Stimulated activated CD8-positive, alpha-beta memory T cell treated with anti-CD3 and anti-CD28 coated beads, Interleukin-12 subunit alpha, Interleukin-12 subunit beta, amount 100 ng/mL, for 24 hours (primary cell): ENCODE results near the gene PGBD1.
"Not testable (repeated sequence)": the region's sequence is repeated elsewhere in the genome, so short reads cannot be mapped to it uniquely, and the experiment has no call there.

Experiments used
- DNase-seq: peaks from one replicate; pipeline ENCODE4 v3.0.0-alpha.2; 2020; ENCODE audit errors: extremely low read depth

The PGBD1 gene

DNA sequence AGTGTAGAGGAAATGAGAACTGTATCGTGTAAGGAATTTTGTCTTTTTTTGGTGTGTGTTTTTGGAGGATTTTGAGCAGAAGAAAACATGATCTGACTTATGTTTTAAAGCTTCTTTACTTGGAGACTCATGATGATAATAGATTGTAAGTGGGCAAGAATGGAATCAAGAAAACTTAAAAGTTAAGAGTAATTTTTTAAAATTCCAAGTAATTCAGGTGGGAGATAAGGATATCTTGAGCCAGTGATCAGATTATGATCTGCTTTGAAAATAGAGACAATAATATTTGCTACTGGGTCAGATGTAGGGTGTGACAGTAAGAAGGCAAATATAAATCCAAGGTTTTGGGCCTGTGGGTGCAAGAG lies 13.7 kb upstream of the PGBD1 start:
- DNase-seq: no peak

DNA sequence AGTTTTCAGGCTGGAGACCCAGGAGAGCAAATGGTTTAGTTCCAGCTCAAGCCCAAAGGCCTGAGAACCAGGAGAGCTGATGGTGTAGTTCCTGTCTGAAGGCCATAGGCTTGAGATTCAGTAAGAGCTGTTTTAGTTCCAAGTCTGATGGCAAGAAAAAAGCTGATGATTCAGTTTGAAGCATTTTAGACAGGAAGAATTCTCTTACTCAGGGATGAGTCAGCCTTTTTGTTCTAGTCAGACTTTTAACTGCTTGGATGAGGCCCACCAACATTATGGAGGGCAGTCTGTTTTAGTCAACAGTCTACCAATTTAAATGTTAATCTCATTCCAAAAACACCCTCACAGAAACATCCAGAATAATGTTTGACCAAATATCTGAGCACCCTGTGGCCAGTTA lies 11.9 kb upstream of the PGBD1 start:
- DNase-seq: no peak

GRCh38 chr6:28274888-28275287 lies 6.5 kb upstream of the PGBD1 start:
- DNase-seq: no peak

- DNase-seq: no peak
These were observed 3.6 kb upstream of the PGBD1 start for GRCh38 chr6:28277746-28278145.

GRCh38 chr6:28280595-28281287 lies 631 bp upstream of the PGBD1 start:
- no peak for DNase-seq

- DNase-seq: no peak
These were observed 1.6 kb downstream of the PGBD1 start for GRCh38 chr6:28282926-28283325.

DNA sequence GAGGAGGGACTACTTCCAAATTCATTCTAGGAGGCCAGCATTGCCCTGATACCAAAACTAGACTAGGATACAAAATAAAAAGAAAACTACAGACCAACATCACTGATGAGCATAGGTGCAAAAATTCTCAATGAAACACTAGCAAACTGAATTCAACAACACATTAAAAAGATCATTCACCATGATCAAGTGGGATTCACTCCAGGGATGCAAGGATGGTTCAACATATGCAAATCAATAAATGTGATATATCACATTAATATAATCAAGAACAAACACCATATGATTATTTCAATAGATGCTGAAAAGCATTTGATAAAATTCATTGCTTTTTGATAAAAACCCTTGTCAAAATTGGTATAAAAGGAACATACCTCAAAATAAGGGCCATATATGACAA lies 10.2 kb downstream of the PGBD1 start:
- DNase-seq: no peak

DNA sequence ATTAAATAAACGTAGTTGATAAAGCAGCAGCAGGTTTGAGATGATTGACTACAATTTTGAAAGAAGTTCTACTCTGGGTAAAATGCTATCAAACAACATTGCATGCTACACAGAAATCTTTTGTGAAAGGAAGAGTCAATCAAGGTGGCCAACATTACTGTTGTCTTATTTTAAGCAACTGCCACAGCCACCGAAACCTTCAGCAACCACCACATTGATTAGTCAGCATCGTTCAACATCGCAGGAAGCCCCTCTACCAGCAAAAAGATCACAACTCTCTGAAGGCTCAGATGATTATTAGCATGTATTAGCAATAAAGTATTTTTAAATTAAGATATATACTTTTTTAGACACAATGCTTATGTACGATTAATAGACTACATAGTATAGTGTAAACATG lies 14.0 kb downstream of the PGBD1 start:
- DNase-seq: no peak

- no peak for DNase-seq
These were observed 15.2 kb downstream of the PGBD1 start for GRCh38 chr6:28296520-28297060.

DNA sequence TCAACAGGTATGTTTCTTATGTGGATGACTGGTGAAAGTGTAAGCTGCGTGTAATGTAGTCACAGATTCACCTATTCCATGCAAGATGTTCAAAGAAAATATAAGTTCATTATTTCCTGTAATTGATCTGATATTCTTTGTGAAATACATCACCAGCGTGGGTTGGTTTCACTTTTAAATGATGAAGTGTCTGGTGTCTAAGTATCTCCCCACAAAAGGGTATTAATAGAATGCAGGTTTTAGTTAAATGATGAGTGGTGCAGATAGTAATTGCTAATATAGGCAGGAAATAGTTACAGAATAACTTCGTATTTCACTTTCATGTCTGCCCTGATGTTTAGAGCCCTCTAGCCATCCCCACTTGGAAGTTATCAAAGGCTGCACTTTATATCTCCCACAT lies 22.2 kb downstream of the PGBD1 start:
- DNase-seq: no peak

DNA sequence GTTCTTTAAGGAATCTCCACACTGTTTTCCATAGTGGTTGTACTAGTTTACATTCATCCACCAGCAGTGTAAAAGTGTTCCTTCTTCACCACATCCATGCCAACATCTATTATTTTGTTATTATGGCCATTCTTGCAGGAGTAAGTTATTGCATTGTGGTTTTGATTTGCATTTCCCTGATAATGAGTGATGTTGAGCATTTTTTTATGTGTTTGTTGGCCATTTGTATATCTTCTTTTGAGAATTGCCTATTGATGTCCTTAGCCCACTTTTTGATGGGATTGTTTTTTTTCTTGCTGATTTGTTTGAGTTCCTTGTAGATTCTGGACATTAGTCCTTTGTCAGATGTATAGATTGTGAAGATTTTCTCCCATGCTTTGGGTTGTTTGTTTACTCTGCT lies 25.0 kb downstream of the PGBD1 start:
- DNase-seq: not testable (repeated sequence)

DNA sequence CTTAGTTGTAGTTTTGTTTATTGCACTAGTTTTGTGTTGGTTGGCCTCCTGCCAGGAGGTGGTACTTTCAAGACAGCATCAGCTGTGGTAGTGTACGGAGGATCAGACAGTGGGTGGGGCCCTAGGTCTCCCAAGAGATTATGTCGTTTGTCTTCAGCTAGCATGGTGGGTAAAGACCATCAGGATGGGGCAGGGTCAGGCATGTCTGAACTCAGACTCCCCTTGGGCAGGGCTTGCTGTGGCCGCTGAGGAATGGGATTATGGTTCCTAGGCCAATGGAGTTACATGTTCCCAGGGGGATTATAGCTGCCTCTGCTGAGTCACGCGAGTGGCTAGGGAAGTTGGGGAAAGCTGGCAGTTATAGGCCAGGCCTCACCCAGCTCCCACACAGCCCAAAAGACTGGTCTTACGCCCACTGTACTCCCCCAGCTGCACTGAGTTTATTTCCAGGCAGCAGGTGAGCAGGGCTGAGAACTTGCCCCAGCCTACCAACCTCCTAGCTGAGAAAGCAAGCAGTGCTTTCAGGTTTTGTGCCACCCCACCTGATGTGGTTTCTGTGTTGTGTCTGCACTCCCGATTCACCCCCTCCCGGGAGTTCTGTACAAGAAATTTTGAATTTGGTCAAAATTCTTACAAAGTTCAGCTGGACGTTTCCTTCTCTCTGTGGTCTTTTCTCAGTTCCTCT lies 29.9 kb downstream of the PGBD1 start:
- DNase-seq: no peak

DNA sequence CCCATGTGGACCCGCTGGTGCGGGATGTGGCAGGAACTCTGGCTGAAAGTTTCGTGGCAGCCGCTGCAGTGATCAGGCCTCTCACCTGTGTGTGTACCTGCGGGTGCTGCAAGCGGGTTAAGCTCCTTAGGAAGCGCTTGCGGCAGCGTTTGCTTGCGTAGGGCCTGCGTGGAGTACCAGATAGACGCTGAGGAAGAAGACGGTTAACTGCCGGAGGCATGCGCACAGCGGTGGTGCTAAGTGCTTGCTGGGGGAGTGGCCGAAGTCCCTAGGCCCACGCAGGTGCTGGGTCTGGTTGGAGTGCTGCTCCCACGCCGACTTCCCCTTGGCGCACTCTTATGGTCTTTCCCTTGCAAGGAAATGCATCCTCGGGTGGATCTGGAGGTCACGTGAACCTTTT lies 31.6 kb downstream of the PGBD1 start:
- no peak for DNase-seq

DNA sequence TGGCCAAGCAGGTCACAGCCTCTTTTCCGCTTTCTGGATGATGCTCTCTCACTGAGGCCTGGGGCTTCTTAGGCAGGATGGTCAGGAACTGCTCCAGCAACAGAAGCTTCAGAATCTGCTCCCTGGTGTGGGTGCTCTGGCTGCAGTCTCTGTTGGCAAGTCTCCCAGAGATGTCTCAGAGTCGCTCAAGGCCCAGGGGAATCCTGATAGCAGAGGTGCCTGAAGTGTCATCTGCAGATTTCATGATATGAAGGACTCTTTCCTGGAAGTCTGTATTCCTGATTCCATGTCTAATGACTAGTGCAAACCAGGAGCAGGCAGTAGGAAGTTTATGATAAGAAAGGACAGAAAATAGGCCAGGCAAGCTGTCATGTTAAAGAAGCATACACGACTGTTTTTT lies 34.3 kb downstream of the PGBD1 start:
- DNase-seq: no peak

DNA sequence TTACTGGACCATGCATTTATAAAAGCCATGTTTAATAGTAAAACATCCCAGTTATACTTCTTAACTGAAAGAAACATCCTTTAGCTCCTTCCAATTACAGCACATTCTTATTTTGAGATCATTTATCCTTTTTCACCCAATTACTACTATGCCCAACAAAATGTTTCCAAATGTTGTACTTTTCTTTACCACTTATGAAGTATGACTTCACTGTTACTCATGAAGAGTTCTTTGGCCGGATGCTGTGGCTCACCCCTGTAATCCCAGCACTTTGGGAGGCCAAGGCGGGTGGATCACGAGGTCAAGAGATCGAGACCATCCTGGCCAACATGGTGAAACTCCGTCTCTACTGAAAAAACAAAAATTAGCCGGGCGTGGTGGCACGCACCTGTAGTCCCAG lies 36.5 kb downstream of the PGBD1 start:
- DNase-seq: not testable (repeated sequence)

DNA sequence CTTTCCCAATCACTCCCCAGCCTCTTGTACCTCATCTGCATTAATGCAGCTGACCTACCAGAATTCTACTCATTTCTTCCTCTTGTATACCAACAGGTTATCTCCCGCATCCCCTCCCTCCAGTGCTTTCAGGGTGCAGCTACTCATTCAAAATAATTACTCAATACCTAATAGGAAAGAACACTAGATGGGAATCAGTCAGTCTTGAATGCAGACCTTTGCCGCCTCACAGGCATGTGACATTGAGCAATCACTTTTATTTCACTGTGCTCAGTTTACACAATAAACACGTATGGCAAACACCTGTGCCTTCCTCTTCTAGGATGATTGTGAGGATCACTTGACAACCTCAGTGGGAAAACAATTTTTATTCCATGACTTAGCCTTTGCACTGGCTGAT lies 41.3 kb downstream of the PGBD1 start:
- no peak for DNase-seq

DNA sequence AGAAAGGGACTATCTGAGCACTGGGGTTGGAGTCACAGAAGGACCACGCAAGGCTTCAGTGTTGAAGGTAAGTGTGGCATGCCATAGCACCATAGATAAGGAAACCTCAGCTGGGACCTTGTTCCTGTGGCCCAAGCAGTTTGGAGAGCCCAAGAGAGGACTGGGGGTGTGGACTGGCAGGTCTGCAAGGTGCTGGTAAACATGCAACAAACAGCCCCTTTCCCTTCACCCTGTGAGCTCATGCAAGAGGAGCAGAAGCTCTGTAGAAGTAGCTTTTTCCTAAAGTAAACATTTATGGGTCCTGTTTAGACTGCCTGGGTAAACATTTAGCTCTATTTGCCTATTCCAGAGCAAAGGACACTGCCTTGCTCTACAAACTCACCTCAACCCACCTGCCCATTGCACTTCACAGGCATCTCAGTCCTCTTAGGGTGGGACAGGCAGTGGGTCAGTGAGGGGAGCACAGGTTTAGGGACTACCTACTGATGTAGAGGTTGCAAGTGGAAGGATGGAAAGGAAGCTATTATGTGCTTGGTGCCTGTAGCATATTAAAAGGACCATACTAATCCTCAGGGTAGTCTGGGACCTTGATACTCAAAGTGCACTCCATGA lies 42.5 kb downstream of the PGBD1 start:
- DNase-seq: no peak

- no peak for DNase-seq
These were observed 45.1 kb downstream of the PGBD1 start for GRCh38 chr6:28326371-28326948.

- DNase-seq: no peak
These were observed 48.7 kb downstream of the PGBD1 start for GRCh38 chr6:28330041-28330440.

- no peak for DNase-seq
These were observed 51.7 kb downstream of the PGBD1 start for GRCh38 chr6:28333047-28333446.

DNA sequence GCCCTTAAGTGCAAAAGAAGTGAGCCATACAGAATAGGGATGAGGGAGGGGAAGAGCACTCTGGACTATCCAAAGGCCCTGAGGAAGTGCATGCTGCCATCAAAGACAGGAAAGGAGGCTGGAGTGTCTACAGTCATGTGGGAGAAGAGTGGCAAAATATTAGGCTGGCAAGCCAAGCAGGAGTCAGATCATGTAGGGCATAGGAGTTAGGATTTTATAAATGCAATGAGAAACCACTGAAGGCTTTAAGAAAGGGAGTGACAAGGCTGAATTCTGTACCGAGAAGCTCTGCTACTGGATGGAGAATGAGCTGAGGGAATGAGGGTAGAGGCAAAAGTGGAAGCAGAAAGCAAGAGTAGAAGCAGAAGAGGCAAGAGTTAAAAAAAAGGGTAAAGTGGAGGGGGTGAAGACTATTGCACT lies 52.2 kb downstream of the PGBD1 start:
- DNase-seq: no peak

- no peak for DNase-seq
These were observed 53.1 kb downstream of the PGBD1 start for GRCh38 chr6:28334286-28335039.
